ENCODE data around the gene LDB3. TPM values are rescaled to one million over a fixed set of nuclear protein-coding genes. Genes with fewer than 3 reads are reported as not detected.

The LDB3 gene, protein sequence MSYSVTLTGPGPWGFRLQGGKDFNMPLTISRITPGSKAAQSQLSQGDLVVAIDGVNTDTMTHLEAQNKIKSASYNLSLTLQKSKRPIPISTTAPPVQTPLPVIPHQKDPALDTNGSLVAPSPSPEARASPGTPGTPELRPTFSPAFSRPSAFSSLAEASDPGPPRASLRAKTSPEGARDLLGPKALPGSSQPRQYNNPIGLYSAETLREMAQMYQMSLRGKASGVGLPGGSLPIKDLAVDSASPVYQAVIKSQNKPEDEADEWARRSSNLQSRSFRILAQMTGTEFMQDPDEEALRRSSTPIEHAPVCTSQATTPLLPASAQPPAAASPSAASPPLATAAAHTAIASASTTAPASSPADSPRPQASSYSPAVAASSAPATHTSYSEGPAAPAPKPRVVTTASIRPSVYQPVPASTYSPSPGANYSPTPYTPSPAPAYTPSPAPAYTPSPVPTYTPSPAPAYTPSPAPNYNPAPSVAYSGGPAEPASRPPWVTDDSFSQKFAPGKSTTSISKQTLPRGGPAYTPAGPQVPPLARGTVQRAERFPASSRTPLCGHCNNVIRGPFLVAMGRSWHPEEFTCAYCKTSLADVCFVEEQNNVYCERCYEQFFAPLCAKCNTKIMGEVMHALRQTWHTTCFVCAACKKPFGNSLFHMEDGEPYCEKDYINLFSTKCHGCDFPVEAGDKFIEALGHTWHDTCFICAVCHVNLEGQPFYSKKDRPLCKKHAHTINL
- polyA plus RNA-seq (2013, experiment 1 of 2), result 0.29 TPM
- polyA plus RNA-seq (2013, experiment 2 of 2), result 0.46 TPM

DNA sequence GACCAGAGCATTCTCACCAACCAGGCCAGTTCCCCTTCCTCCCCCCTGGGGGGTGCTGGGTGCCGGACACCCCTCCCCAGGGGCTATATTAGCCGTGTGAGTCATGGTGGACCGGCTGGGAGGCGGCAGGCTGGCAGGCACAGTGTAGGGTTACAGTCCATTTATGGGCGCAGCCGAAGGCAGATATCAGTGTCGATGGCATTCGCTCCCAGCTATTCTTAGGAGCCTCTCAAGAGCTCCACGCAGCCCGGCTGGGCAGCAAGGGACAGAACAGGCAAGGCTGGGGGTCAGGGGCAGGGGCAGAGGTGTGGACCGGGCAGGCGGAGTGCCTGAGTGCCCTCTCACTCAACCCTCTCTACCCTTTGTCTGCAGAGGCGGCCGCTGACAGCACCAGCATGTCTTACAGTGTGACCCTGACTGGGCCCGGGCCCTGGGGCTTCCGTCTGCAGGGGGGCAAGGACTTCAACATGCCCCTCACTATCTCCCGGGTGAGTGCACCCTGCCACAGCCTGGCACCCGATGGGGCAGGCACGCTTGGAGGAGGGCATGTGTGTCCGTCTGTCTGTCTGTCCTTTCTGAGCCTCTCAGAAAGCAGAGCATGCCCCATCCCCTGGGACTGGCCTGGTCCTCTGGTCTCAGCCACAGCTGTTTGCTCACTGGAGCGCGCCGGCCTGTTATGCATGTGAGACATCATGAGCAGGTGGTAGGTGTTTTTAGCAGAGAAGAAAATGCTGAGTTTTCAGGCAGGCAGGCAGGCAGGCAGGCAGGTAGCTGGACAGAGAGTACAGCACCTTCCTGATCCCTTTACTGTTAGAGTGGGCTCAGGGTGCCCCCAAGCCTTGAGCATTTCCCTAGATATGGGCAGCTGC, at the start of gene LDB3:
TSS of gene LDB3 (plus strand) at position 215 of the 869 bp plus-strand sequence. CDS start at position 396, 181 bp downstream.
- Histone ChIP-seq H3K4me1 (ENCODE audit: control insufficient read depth, insufficient read depth, low read length, poor library complexity, severe bottlenecking) (peaks cover 70% of the 10 kb centered on the region), H3K36me3 (ENCODE audit: control insufficient read depth, insufficient read depth, low read length) (no peaks in the 10 kb centered on the region), H3K27ac (ENCODE audit: low read depth, low read length, severe bottlenecking) (no peak within 1 kb of the TSS), H3K4me3 (ENCODE audit: extremely low read depth, insufficient read depth, low read length, poor library complexity, severe bottlenecking) (no peak within 1 kb of the TSS), H3K9me3 (ENCODE audit: control insufficient read depth, low read length) (no peaks in the 10 kb centered on the region)
- 56 to 63% methylated on average over 14 to 18 of the region's 23 CpGs for WGBS, 2 experiments (ENCODE audit: insufficient coverage in 2 of 2)

DNA sequence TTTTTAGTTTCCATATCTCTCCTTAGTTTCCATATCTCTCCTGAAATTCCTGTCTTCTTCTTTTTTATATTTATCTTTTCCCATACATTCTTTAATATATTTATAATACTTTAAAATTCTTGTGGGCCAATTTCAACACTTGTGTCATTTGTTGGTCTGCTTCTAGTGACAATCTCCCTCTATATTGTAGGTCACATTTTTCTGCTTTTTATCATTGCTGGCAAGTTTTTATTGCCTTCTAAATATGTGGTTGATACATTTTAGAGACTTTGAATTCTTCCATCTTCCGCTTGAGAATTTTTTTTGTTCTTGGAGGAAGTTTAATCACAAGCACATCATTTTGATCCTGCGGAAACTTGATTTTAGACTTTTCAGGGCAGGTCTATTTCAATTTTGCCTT, 40.0 kb upstream of the LDB3 start:
- no peak overlapping the region for H3K27ac ChIP-seq (ENCODE audit: low read depth, low read length, severe bottlenecking)
- no peaks in the 10 kb centered on the region for H3K9me3 ChIP-seq (ENCODE audit: control insufficient read depth, low read length)
- no peaks in the 10 kb centered on the region for H3K4me1 ChIP-seq (ENCODE audit: control insufficient read depth, insufficient read depth, low read length, poor library complexity, severe bottlenecking)
- H3K36me3 ChIP-seq (ENCODE audit: control insufficient read depth, insufficient read depth, low read length), result no peaks in the 10 kb centered on the region
- WGBS, 2 experiments (ENCODE audit: insufficient coverage in 2 of 2), result 93 to 100% methylated on average over 2 of the region's 2 CpGs
- H3K4me3 ChIP-seq (ENCODE audit: extremely low read depth, insufficient read depth, low read length, poor library complexity, severe bottlenecking), result no peak overlapping the region

DNA sequence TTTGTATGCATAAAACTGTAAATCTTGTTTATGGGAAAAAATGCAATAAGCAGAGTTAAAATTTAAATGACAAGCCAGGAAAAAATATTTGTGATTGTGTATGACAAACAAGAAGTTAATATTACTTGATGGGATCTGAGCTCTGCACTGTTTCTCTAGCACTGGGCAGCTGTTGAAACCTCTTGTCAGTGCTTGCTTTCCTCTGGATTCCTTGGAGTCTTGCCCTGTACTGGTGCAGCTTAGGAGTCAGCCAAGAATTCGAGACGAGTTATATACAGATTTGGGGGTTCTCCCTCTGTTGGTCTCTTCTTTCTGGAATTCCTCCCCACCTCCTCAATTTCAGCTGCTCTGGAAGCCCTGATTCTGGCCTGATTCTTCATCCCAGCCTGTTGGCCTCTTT, 38.2 kb upstream of the LDB3 start:
- Histone ChIP-seq H3K36me3 (ENCODE audit: control insufficient read depth, insufficient read depth, low read length) (no peaks in the 10 kb centered on the region), H3K4me1 (ENCODE audit: control insufficient read depth, insufficient read depth, low read length, poor library complexity, severe bottlenecking) (no peaks in the 10 kb centered on the region), H3K4me3 (ENCODE audit: extremely low read depth, insufficient read depth, low read length, poor library complexity, severe bottlenecking) (no peak overlapping the region), H3K9me3 (ENCODE audit: control insufficient read depth, low read length) (no peaks in the 10 kb centered on the region), H3K27ac (ENCODE audit: low read depth, low read length, severe bottlenecking) (no peak overlapping the region)
- 50 to 100% methylated on average over 1 to 2 of the region's 2 CpGs for WGBS, 2 experiments (ENCODE audit: insufficient coverage in 2 of 2)

DNA sequence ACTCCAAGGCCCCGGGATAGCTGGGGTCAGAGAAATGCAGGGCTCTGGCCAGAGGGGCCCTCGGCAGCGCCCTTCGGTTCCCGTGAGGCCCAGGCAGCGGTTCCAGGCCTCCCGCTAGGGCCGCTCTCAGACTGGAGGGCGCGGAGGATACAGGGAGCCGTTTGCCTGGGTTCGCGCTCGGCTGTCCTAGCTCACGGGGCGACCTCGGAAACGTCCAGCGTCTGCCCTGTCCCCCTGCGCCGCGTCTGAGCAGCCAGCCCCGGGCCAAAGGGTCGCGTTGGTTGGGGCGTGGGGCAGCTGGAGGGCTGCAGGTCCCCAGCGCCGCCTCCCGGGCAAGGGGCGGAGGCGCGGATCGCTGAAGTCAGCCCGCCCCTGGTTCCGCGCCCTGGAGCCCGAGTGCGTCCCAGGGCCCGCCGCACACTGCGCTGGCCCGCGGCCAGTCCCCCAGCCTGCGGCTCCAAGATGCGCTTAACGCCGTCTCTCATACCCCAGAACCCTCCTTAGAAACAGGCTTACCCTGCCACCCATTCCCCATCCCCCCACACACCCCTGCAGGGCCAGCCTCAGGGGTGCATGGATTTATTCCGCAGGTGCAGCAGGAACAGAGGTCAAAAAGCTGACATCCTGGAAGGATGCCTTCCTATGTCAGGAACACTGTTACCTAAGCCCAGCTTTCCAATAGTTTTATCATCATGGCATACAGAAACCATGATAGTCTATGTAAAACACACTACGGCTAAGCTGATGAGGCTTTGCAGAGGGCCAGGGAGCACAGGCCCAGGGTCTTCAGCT, 36.1 kb upstream of the LDB3 start:
- WGBS, 2 experiments (ENCODE audit: insufficient coverage in 2 of 2), result 8 to 11% methylated on average over 38 to 42 of the region's 49 CpGs
- Histone ChIP-seq H3K4me1 (ENCODE audit: control insufficient read depth, insufficient read depth, low read length, poor library complexity, severe bottlenecking) (peaks cover 5% of the 10 kb centered on the region), H3K36me3 (ENCODE audit: control insufficient read depth, insufficient read depth, low read length) (no peaks in the 10 kb centered on the region), H3K27ac (ENCODE audit: low read depth, low read length, severe bottlenecking) (no peak overlapping the region), H3K9me3 (ENCODE audit: control insufficient read depth, low read length) (no peaks in the 10 kb centered on the region), H3K4me3 (ENCODE audit: extremely low read depth, insufficient read depth, low read length, poor library complexity, severe bottlenecking) (peak overlapping the region; percentile 28)

DNA sequence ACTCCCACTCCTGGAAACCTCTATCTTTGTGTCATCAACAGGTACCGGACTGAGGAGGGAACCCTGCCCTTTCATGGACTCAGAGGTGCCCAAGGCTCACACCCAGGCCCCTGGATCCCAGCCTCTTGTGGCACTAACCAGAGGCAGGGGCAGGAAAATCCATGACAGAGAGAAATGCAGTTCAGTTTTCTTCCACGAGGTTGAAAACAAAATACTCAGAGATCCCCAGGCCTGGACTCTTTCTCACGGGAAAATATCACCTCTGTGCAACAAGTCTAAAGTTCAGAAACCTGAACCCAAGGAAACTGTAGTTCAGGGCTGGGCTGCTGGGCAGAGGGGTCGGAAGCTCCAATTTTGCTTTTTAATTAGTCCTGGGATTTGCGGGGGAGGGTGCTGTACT, 35.4 kb upstream of the LDB3 start:
- no peaks in the 10 kb centered on the region for H3K9me3 ChIP-seq (ENCODE audit: control insufficient read depth, low read length)
- no peak overlapping the region for H3K4me3 ChIP-seq (ENCODE audit: extremely low read depth, insufficient read depth, low read length, poor library complexity, severe bottlenecking)
- H3K4me1 ChIP-seq (ENCODE audit: control insufficient read depth, insufficient read depth, low read length, poor library complexity, severe bottlenecking), result peaks cover 5% of the 10 kb centered on the region
- H3K36me3 ChIP-seq (ENCODE audit: control insufficient read depth, insufficient read depth, low read length), result no peaks in the 10 kb centered on the region
- WGBS, 2 experiments (ENCODE audit: insufficient coverage in 2 of 2), result 60 to 66% methylated on average over 4 of the region's 5 CpGs
- no peak overlapping the region for H3K27ac ChIP-seq (ENCODE audit: low read depth, low read length, severe bottlenecking)

DNA sequence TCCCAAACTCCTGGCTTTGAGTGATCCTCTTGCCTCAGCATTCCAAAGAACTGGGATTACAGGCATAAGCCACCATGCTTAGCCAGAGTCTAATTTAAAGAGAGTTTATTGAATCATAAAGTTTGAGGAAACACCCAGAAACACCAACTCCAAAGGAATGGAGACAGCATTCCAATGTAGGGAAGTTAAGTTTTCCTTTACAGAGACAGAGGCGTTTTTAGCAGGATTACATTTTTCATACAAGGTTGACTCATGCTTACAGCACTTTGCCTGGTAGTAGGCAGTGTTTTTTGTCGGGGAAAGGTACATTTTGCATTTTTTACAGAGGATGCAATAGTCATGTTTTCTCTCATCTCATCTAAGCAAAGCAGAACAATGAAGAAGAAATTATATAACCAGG, 32.9 kb upstream of the LDB3 start:
- Histone ChIP-seq H3K4me1 (ENCODE audit: control insufficient read depth, insufficient read depth, low read length, poor library complexity, severe bottlenecking) (peaks cover 5% of the 10 kb centered on the region), H3K4me3 (ENCODE audit: extremely low read depth, insufficient read depth, low read length, poor library complexity, severe bottlenecking) (no peak overlapping the region), H3K9me3 (ENCODE audit: control insufficient read depth, low read length) (no peaks in the 10 kb centered on the region), H3K27ac (ENCODE audit: low read depth, low read length, severe bottlenecking) (no peak overlapping the region), H3K36me3 (ENCODE audit: control insufficient read depth, insufficient read depth, low read length) (no peaks in the 10 kb centered on the region)
- no CpG with 5 or more reads among the region's 2 CpGs for WGBS, 2 experiments (ENCODE audit: insufficient coverage in 2 of 2)

DNA sequence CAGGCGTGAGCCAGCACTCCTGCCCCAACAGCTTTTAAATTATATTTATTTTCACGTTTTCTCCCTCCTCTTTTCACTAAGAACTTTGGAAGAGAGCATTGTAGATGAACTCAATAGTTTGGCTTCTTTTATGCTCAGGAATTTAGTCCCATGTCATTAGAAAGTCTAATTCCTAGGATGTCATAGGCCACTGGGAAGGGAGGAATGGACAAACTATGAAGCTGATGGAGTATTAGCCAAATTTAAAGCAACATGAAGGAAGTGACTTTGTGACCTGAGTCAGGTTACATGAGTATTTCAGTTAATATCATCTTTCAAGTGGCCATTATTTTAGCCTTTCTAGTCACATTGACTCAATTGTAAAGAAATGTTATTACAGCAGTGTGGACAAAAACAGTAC, 32.0 kb upstream of the LDB3 start:
- Histone ChIP-seq H3K27ac (ENCODE audit: low read depth, low read length, severe bottlenecking) (no peak overlapping the region), H3K4me3 (ENCODE audit: extremely low read depth, insufficient read depth, low read length, poor library complexity, severe bottlenecking) (no peak overlapping the region), H3K36me3 (ENCODE audit: control insufficient read depth, insufficient read depth, low read length) (no peaks in the 10 kb centered on the region), H3K9me3 (ENCODE audit: control insufficient read depth, low read length) (no peaks in the 10 kb centered on the region), H3K4me1 (ENCODE audit: control insufficient read depth, insufficient read depth, low read length, poor library complexity, severe bottlenecking) (peaks cover 5% of the 10 kb centered on the region)
- WGBS, 2 experiments (ENCODE audit: insufficient coverage in 2 of 2), result 83 to 100% methylated on average over 1 of the region's 2 CpGs

DNA sequence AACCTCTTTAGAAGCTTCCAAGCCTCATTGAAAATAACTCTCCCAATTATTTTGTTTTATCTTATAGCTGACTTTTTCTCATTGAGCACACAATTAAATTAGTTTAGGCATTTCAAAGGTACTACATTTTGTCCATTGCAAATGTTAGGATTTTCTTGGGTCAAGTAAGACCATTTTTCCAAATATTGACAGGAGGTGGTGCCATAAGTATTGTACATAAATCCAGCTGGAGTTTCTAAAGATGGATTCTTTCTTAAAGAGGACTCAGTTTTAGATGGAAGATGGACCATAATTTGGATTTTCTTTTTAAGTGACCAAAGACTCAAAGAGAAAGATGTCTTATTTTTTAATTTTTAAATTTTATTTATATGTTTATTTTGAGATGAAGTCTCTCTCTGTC, 26.3 kb upstream of the LDB3 start:
- H3K27ac ChIP-seq (ENCODE audit: low read depth, low read length, severe bottlenecking), result no peak overlapping the region
- H3K4me1 ChIP-seq (ENCODE audit: control insufficient read depth, insufficient read depth, low read length, poor library complexity, severe bottlenecking), result no peaks in the 10 kb centered on the region
- no peaks in the 10 kb centered on the region for H3K36me3 ChIP-seq (ENCODE audit: control insufficient read depth, insufficient read depth, low read length)
- no peak overlapping the region for H3K4me3 ChIP-seq (ENCODE audit: extremely low read depth, insufficient read depth, low read length, poor library complexity, severe bottlenecking)
- no peaks in the 10 kb centered on the region for H3K9me3 ChIP-seq (ENCODE audit: control insufficient read depth, low read length)

DNA sequence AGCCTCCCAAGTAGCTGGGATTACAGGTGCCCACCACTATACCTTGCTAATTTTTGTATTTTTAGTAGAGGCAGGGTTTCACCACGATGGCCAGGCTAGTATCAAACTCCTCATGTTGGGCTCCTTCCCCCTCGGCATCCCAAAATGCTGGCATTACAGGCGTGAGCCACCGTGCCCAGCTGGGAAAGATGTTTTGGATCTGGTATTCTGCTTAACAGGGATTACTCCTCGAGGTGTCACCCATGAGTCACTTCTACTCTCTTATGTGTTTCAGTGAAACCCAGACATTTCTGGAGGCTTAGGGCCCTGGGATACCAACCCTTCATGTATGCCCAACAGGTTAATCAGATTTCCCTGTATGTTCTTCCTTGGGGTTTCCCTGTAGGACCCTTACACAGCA, 25.8 kb upstream of the LDB3 start:
- no peaks in the 10 kb centered on the region for H3K9me3 ChIP-seq (ENCODE audit: control insufficient read depth, low read length)
- 79 to 83% methylated on average over 5 of the region's 5 CpGs for WGBS, 2 experiments (ENCODE audit: insufficient coverage in 2 of 2)
- H3K4me1 ChIP-seq (ENCODE audit: control insufficient read depth, insufficient read depth, low read length, poor library complexity, severe bottlenecking), result no peaks in the 10 kb centered on the region
- H3K36me3 ChIP-seq (ENCODE audit: control insufficient read depth, insufficient read depth, low read length), result no peaks in the 10 kb centered on the region
- H3K4me3 ChIP-seq (ENCODE audit: extremely low read depth, insufficient read depth, low read length, poor library complexity, severe bottlenecking), result no peak overlapping the region
- no peak overlapping the region for H3K27ac ChIP-seq (ENCODE audit: low read depth, low read length, severe bottlenecking)
